ENCODE results near the gene WBP2.

DNA sequence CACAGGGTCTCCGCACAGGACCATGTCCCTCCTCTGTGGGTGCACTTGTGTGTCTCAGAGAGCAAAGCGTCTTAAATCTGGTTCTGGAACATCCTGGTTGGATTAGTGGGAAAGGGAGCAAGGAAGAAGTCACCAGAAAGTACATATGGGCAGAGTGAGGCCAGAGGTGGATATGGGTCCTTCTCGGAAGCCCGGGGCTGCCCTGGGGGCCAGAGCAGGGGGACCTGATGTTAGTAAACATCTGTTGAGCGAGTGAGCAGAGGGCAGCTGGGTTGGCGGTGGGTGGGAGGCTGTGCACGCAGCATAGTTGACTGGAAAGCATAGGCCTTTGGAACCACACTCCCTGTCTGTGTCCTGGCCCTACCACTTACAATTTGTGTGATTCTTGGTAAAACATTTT lies 33.6 kb downstream of the WBP2 start:
- TF ChIP-seq POLR2A (IDR thresholded peaks at IDR 0.05), result no peak
- TF ChIP-seq, protein P1, sequence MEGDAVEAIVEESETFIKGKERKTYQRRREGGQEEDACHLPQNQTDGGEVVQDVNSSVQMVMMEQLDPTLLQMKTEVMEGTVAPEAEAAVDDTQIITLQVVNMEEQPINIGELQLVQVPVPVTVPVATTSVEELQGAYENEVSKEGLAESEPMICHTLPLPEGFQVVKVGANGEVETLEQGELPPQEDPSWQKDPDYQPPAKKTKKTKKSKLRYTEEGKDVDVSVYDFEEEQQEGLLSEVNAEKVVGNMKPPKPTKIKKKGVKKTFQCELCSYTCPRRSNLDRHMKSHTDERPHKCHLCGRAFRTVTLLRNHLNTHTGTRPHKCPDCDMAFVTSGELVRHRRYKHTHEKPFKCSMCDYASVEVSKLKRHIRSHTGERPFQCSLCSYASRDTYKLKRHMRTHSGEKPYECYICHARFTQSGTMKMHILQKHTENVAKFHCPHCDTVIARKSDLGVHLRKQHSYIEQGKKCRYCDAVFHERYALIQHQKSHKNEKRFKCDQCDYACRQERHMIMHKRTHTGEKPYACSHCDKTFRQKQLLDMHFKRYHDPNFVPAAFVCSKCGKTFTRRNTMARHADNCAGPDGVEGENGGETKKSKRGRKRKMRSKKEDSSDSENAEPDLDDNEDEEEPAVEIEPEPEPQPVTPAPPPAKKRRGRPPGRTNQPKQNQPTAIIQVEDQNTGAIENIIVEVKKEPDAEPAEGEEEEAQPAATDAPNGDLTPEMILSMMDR (IDR thresholded peaks at IDR 0.05), result no peak
- no peak for TF ChIP-seq EP300 (IDR thresholded peaks at IDR 0.05)
